SK-N-SH (cell line): ENCODE data around the gene MAGI2. TPM values are rescaled to one million over a fixed set of nuclear protein-coding genes. Genes with fewer than 3 reads are reported as not detected.

Experiments used
- CTCF ChIA-PET: fragments of 300-600, 350-600 bp; formaldehyde crosslinking; extraction: SDS; loops from one replicate; lab custom pipeline; 2021; lab: Yijun Ruan, JAX
- POLR2A ChIA-PET: fragments of 350-600 bp; sonication (Branson Sonifier 250); formaldehyde crosslinking; extraction: SDS; loops from one replicate; lab custom pipeline; 2020; ENCODE audit warnings: antibody characterized with exemption, inconsistent platforms; lab: Yijun Ruan, JAX
- DNase-seq: peaks from one replicate; pipeline ENCODE4 v3.0.0; 2012
- H2AFZ ChIP-seq: fragments of 200-600 bp; sonication (generic); 2 replicates; pipeline ENCODE4 v1.8.1; 2016; ENCODE audit warnings: antibody characterized with exemption, mild to moderate bottlenecking, low read depth
- H3F3A ChIP-seq: fragments of 200-600 bp; sonication (generic); replicated peaks from 2 replicates; pipeline ENCODE3; 2016; ENCODE audit warnings: antibody characterized with exemption, mild to moderate bottlenecking; ENCODE audit not compliant: insufficient read depth
- H3K27ac ChIP-seq, 2 experiments: fragments of 200-500 bp in 1 of 2; fragments of 200-600 bp in 1 of 2; sonication (Bioruptor generic) in 1 of 2; sonication (generic), shearing (Covaris generic) in 1 of 2; 2 replicates each; pipeline versions ENCODE4 v1.5.1 to v1.6.1; 2014 to 2016; ENCODE audit warnings: low read depth in 2 of 2, inconsistent platforms in 1 of 2, low read length in 1 of 2, mild to moderate bottlenecking in 1 of 2, mixed read lengths in 1 of 2
- H3K27me3 ChIP-seq: fragments of 200-600 bp; sonication (generic), shearing (Covaris generic); 2 replicates; pipeline ENCODE4 v1.6.1; 2016; ENCODE audit warnings: mixed run types; ENCODE audit not compliant: insufficient read depth
- H3K36me3 ChIP-seq, 2 experiments: fragments of 200-500 bp in 1 of 2; fragments of 200-600 bp in 1 of 2; sonication (Bioruptor generic) in 1 of 2; sonication (generic) in 1 of 2; replicated peaks in 1 of 2; 2 replicates each; pipeline versions ENCODE3 to v1.5.1; 2014 to 2016; ENCODE audit warnings: low read length in 1 of 2, mild to moderate bottlenecking in 1 of 2; ENCODE audit not compliant: insufficient read depth in 2 of 2, control insufficient read depth in 1 of 2
- H3K4me1 ChIP-seq, 2 experiments: fragments of 200-500 bp in 1 of 2; fragments of 200-600 bp in 1 of 2; sonication (Bioruptor generic) in 1 of 2; sonication (generic), shearing (Covaris generic) in 1 of 2; 2 replicates each; pipeline versions ENCODE4 v1.5.1 to v1.6.1; 2014 to 2016; ENCODE audit warnings: low read depth in 1 of 2, low read length in 1 of 2, mixed run types in 1 of 2; ENCODE audit not compliant: insufficient read depth in 2 of 2, control insufficient read depth in 1 of 2
- H3K4me2 ChIP-seq: fragments of 200-600 bp; sonication (generic), shearing (Covaris generic); 2 replicates; pipeline ENCODE4 v1.6.1; 2017; ENCODE audit warnings: mixed run types
- H3K4me3 ChIP-seq, 2 experiments: fragments of 200-500 bp in 1 of 2; fragments of 200-600 bp in 1 of 2; sonication (Bioruptor generic) in 1 of 2; sonication (generic), shearing (Covaris generic) in 1 of 2; 2 replicates each; pipeline versions ENCODE4 v1.5.1 to v1.8.1; 2014 to 2016; ENCODE audit warnings: low read depth in 2 of 2, inconsistent platforms in 1 of 2, low read length in 1 of 2, mild to moderate bottlenecking in 1 of 2, mixed read lengths in 1 of 2, moderate library complexity in 1 of 2
- H3K79me2 ChIP-seq: fragments of 200-600 bp; sonication (generic); 2 replicates; pipeline ENCODE4 v1.8.1; 2017; ENCODE audit warnings: mild to moderate bottlenecking; ENCODE audit not compliant: insufficient read depth
- H3K9ac ChIP-seq: fragments of 200-600 bp; sonication (generic); 2 replicates; pipeline ENCODE4 v1.6.1; 2017; ENCODE audit warnings: mixed run types
- H3K9me2 ChIP-seq: fragments of 200-600 bp; sonication (generic); 2 replicates; pipeline ENCODE4 v1.6.1; 2017; ENCODE audit warnings: mixed run types
- H3K9me3 ChIP-seq: fragments of 200-600 bp; sonication (generic); 2 replicates; pipeline ENCODE4 v1.6.1; 2017; ENCODE audit warnings: mixed run types, mild to moderate bottlenecking, moderate library complexity
- H4K20me1 ChIP-seq: fragments of 200-600 bp; sonication (generic); 2 replicates; pipeline ENCODE4 v1.6.1; 2017; ENCODE audit warnings: mild to moderate bottlenecking, mixed run types; ENCODE audit not compliant: insufficient read depth
- ELF1 ChIP-seq: IDR thresholded peaks from 2 replicates; pipeline ENCODE4 v1.4.0; 2012
- EP300 ChIP-seq, 2 experiments: IDR thresholded peaks; 2 replicates each; pipeline versions ENCODE4 v1.4.0 to v1.6.1; 2012; ENCODE audit warnings: borderline replicate concordance in 1 of 2, low read depth in 1 of 2, low read length in 1 of 2
- FOSL2 ChIP-seq: IDR thresholded peaks from 2 replicates; pipeline ENCODE4 v1.4.0; 2012; ENCODE audit warnings: low read depth, mild to moderate bottlenecking, moderate library complexity, borderline replicate concordance
- FOXJ3 ChIP-seq: sonication (generic); formaldehyde crosslinking; IDR thresholded peaks from 2 replicates; pipeline ENCODE4 v1.5.1; 2020; ENCODE audit warnings: mild to moderate bottlenecking, missing genetic modification reagents
- FOXM1 ChIP-seq: IDR thresholded peaks from 2 replicates; pipeline ENCODE4 v1.4.0; 2012; ENCODE audit warnings: low read depth, mild to moderate bottlenecking
- GABPA ChIP-seq: IDR thresholded peaks from 2 replicates; pipeline ENCODE4 v1.4.0; 2012; ENCODE audit warnings: low read depth, mild to moderate bottlenecking
- MAX ChIP-seq: IDR thresholded peaks from 2 replicates; pipeline ENCODE4 v1.4.0; 2012; ENCODE audit warnings: low read depth
- MEF2A ChIP-seq: IDR thresholded peaks from 2 replicates; pipeline ENCODE4 v1.4.0; 2012; ENCODE audit warnings: low read depth, borderline replicate concordance
- NFIC ChIP-seq: IDR thresholded peaks from 2 replicates; pipeline ENCODE4 v1.4.0; 2012; ENCODE audit warnings: borderline replicate concordance
- RCOR1 ChIP-seq: fragments of 150-350 bp; IDR thresholded peaks from 2 replicates; pipeline ENCODE4 v1.6.1; 2017; ENCODE audit warnings: antibody characterized with exemption, low read length
- RFX5 ChIP-seq: IDR thresholded peaks from 2 replicates; pipeline ENCODE4 v1.6.1; 2012; ENCODE audit warnings: mild to moderate bottlenecking, improper control_type of control experiment, low read length
- RXRA ChIP-seq: IDR thresholded peaks from 2 replicates; pipeline ENCODE4 v1.4.0; 2012; ENCODE audit warnings: low read depth, mild to moderate bottlenecking, borderline replicate concordance
- SIN3A ChIP-seq: IDR thresholded peaks from 2 replicates; pipeline ENCODE4 v1.6.1; 2012; ENCODE audit warnings: low read depth, mild to moderate bottlenecking, low read length, moderate library complexity, borderline replicate concordance
- SMC3 ChIP-seq: IDR thresholded peaks from 2 replicates; pipeline ENCODE4 v1.6.1; 2012; ENCODE audit warnings: low read depth, low read length, improper control_type of control experiment
- TAF1 ChIP-seq: IDR thresholded peaks from 2 replicates; pipeline ENCODE4 v1.6.1; 2012; ENCODE audit warnings: low read depth, mild to moderate bottlenecking, low read length, moderate library complexity, borderline replicate concordance
- TEAD4 ChIP-seq: IDR thresholded peaks from 2 replicates; pipeline ENCODE4 v1.4.0; 2012; ENCODE audit warnings: mild to moderate bottlenecking, borderline replicate concordance; ENCODE audit not compliant: insufficient read depth
- USF2 ChIP-seq: fragments of 150-350 bp; IDR thresholded peaks from 2 replicates; pipeline ENCODE4 v1.6.1; 2017; ENCODE audit warnings: antibody characterized with exemption, low read length, low read depth, borderline replicate concordance
- YY1 ChIP-seq: IDR thresholded peaks from 2 replicates; pipeline ENCODE4 v1.4.0; 2012; ENCODE audit warnings: low read depth, mild to moderate bottlenecking
- WGBS: methylation state at CpG from one replicate; pipeline ENCODE4 v1.1.6; 2017; ENCODE audit warnings: low lambda C conversion rate; 5-methylcytosine and 5-hydroxymethylcytosine counted together
- polyA plus RNA-seq, 3 experiments: library from polyadenylated mRNA; depleted of rRNA; stranded (reverse); fragments of >200 nt; gene quantifications; 2 replicates each; pipeline ENCODE4 v1.2.3, GENCODE V29; 2012
- TF ChIP-seq, protein P1 (sequence below): fragments of 150-350 bp; IDR thresholded peaks from 2 replicates; pipeline ENCODE4 v1.6.1; 2016; ENCODE audit warnings: mild to moderate bottlenecking, low read depth, low read length
- TF ChIP-seq, protein P2 (sequence below): fragments of 200-600 bp; sonication (generic); IDR thresholded peaks from 2 replicates; pipeline ENCODE4 v1.6.1; 2017; ENCODE audit warnings: antibody characterized with exemption, mild to moderate bottlenecking, moderate library complexity
- TF ChIP-seq, protein P3 (sequence below): IDR thresholded peaks from 2 replicates; pipeline ENCODE4 v1.4.0; 2012; ENCODE audit warnings: low read depth, borderline replicate concordance

The MAGI2 gene
- polyA plus RNA-seq, 1 of the 3 experiments (the other 2 are of a cell fraction), result 1.1 TPM

- no peak for TF ChIP-seq YY1
- TF ChIP-seq, protein P1, sequence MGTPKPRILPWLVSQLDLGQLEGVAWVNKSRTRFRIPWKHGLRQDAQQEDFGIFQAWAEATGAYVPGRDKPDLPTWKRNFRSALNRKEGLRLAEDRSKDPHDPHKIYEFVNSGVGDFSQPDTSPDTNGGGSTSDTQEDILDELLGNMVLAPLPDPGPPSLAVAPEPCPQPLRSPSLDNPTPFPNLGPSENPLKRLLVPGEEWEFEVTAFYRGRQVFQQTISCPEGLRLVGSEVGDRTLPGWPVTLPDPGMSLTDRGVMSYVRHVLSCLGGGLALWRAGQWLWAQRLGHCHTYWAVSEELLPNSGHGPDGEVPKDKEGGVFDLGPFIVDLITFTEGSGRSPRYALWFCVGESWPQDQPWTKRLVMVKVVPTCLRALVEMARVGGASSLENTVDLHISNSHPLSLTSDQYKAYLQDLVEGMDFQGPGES, result no peak
- no peak for TF ChIP-seq NFIC
- TF ChIP-seq FOXJ3 (CRISPR knock-in tag), result no peak
- TF ChIP-seq SIN3A, result no peak
- no peak for TF ChIP-seq MEF2A
- TF ChIP-seq, protein P2, sequence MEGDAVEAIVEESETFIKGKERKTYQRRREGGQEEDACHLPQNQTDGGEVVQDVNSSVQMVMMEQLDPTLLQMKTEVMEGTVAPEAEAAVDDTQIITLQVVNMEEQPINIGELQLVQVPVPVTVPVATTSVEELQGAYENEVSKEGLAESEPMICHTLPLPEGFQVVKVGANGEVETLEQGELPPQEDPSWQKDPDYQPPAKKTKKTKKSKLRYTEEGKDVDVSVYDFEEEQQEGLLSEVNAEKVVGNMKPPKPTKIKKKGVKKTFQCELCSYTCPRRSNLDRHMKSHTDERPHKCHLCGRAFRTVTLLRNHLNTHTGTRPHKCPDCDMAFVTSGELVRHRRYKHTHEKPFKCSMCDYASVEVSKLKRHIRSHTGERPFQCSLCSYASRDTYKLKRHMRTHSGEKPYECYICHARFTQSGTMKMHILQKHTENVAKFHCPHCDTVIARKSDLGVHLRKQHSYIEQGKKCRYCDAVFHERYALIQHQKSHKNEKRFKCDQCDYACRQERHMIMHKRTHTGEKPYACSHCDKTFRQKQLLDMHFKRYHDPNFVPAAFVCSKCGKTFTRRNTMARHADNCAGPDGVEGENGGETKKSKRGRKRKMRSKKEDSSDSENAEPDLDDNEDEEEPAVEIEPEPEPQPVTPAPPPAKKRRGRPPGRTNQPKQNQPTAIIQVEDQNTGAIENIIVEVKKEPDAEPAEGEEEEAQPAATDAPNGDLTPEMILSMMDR, result no peak
- TF ChIP-seq FOSL2, result no peak
- no peak for TF ChIP-seq GABPA
- Histone ChIP-seq H3K9ac (no peak overlapping the region), H3K9me3 (0 out of 2 replicates have a peak, but pooled peaks cover 4% of the 10 kb centered on the region), H4K20me1 (no peaks in the 10 kb centered on the region), H3K9me2 (no peaks in the 10 kb centered on the region), H3K79me2 (no peaks in the 10 kb centered on the region), H3K27me3 (no peaks in the 10 kb centered on the region), H3F3A (no peaks in the 10 kb centered on the region), H3K27ac (no peak overlapping the region), H3K4me2 (no peak overlapping the region), H3K4me3 (no peak overlapping the region), H3K4me1 (peaks cover 0 to 3% of the 10 kb centered on the region in 2 experiments; a peak in 1 of 4 replicates), H2AFZ (no peak overlapping the region), H3K36me3 (no peaks in the 10 kb centered on the region)
- POLR2A ChIA-PET, result no interaction called here
- CTCF ChIA-PET, result no interaction called here
- DNase-seq, result no peak
- 85% methylated on average over 7 of the region's 12 CpGs for WGBS
Measured at GRCh38 chr7:77985232-77985973, 1468.1 kb downstream of the MAGI2 start.

DNA sequence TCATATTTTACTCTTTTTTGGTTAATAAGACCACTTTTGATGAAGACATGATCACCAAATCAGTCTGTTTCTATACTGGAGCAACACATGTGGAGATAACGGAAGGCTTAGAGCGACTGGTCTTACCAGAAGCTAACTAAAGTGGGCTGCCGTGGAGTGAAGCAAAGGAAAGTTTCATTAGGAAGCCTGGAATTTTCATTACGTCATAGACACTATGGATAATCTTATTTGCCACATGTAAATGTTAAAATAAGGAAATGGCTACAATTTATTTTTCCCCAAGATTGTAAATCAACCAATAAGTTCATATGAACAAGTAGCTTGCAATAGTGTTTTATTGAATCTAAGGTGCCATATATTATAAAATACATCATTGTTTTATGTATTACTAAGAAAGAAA lies 1469.5 kb downstream of the MAGI2 start:
- Histone ChIP-seq H3K4me3 (no peak overlapping the region), H4K20me1 (no peaks in the 10 kb centered on the region), H3K79me2 (no peaks in the 10 kb centered on the region), H3F3A (no peaks in the 10 kb centered on the region), H3K4me2 (no peak overlapping the region), H2AFZ (no peak overlapping the region), H3K4me1 (peaks cover 0 to 5% of the 10 kb centered on the region in 2 experiments; a peak in 1 of 4 replicates), H3K27me3 (no peaks in the 10 kb centered on the region), H3K36me3 (no peaks in the 10 kb centered on the region), H3K27ac (no peak overlapping the region), H3K9me2 (no peaks in the 10 kb centered on the region), H3K9me3 (0 out of 2 replicates have a peak, but pooled peaks cover 4% of the 10 kb centered on the region), H3K9ac (no peak overlapping the region)
- ChIA-PET POLR2A (no interaction called here), CTCF (no interaction called here)
- 87% methylated on average over 4 of the region's 4 CpGs for WGBS
- DNase-seq, result no peak
- TF ChIP-seq FOSL2, result no peak
- no peak for TF ChIP-seq RXRA
- no peak for TF ChIP-seq MAX
- TF ChIP-seq USF2, result no peak
- TF ChIP-seq TEAD4, result no peak
- no peak for TF ChIP-seq FOXM1
- no peak for TF ChIP-seq SMC3
- TF ChIP-seq NFIC, result no peak
- no peak for TF ChIP-seq TAF1
- TF ChIP-seq YY1, result no peak
- TF ChIP-seq RFX5, result no peak
- TF ChIP-seq RCOR1, result no peak
- TF ChIP-seq EP300 (IDR thresholded peaks at IDR 0.05; ENCODE audit: borderline replicate concordance in 1 of 2, low read depth in 1 of 2, low read length in 1 of 2), result no peak
- TF ChIP-seq FOXJ3 (CRISPR knock-in tag), result no peak
- TF ChIP-seq, protein P3, sequence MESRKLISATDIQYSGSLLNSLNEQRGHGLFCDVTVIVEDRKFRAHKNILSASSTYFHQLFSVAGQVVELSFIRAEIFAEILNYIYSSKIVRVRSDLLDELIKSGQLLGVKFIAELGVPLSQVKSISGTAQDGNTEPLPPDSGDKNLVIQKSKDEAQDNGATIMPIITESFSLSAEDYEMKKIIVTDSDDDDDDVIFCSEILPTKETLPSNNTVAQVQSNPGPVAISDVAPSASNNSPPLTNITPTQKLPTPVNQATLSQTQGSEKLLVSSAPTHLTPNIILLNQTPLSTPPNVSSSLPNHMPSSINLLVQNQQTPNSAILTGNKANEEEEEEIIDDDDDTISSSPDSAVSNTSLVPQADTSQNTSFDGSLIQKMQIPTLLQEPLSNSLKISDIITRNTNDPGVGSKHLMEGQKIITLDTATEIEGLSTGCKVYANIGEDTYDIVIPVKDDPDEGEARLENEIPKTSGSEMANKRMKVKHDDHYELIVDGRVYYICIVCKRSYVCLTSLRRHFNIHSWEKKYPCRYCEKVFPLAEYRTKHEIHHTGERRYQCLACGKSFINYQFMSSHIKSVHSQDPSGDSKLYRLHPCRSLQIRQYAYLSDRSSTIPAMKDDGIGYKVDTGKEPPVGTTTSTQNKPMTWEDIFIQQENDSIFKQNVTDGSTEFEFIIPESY, result no peak
- no peak for TF ChIP-seq ELF1
